Measurements from ENCODE around the gene NRL. TPM values are rescaled to one million over a fixed set of nuclear protein-coding genes. Genes with fewer than 3 reads are reported as not detected.
A peak's percentile ranks its signal among the peaks of the same experiment; 100 is the strongest.

Gene NRL
- total RNA-seq, 2 donors from 2014 or later: 2.9 to 4.8 TPM

DNA sequence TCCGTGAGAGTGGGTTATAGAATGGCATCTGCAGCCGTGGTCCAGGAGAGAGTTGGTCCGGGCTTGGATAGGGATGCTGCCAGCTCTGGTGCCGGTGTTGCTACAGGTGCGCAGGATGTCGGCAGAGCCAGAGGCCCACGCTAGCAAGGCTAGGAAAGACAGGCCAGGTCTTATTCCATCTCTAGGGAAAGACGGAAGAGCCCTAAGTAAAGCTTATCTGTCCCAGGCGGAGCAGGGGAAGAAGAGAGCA, 20.8 kb upstream of the NRL start:
- DNase-seq (ENCODE audit: low spot score in 2 of 2) (peak in 1 of 2 donors; percentile 21), ATAC-seq (peak; percentile 5 to 14)
- H3K9me3 Mint-ChIP-seq: no peaks in the 10 kb centered on the region
- peaks cover 31 to 32% of the 10 kb centered on the region in 2 donors for H3K36me3 Mint-ChIP-seq
- H3K27ac Mint-ChIP-seq: peak overlapping the region; percentile 76 to 92

GRCh38 chr14:24133735-24134134, 19.0 kb upstream of the NRL start:
- DNase-seq (ENCODE audit: low spot score in 2 of 2): no peak
- ATAC-seq: no peak
- H3K9me3 Mint-ChIP-seq: no peaks in the 10 kb centered on the region
- no peak overlapping the region for H3K27ac Mint-ChIP-seq
- peaks cover 19 to 20% of the 10 kb centered on the region in 2 donors for H3K36me3 Mint-ChIP-seq

DNA sequence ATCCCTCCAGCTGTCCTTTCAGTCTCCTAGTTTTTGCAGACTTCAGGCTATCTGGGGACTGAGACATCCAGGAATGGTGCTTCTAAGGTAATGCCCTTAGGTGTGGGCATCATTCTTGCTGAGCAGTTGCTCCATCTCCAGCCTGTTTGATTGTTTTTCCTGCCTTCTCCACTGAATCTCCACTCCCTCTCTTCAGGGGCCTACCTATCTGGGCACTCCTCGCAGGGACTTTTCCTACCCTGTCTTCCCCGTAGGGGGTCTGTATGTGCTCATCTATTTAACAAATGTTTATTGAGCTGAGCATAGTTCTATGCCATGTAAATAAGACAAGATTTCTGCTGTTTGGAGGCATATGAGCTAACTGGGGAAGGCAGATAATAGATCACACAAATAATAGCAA, 18.2 kb upstream of the NRL start:
- no peak for DNase-seq (ENCODE audit: low spot score in 2 of 2)
- Mint-ChIP-seq H3K27ac (peak overlapping the region; percentile 84 to 92), H3K9me3 (no peaks in the 10 kb centered on the region), H3K36me3 (peaks cover 12% of the 10 kb centered on the region in 2 donors)
- no peak for ATAC-seq

DNA sequence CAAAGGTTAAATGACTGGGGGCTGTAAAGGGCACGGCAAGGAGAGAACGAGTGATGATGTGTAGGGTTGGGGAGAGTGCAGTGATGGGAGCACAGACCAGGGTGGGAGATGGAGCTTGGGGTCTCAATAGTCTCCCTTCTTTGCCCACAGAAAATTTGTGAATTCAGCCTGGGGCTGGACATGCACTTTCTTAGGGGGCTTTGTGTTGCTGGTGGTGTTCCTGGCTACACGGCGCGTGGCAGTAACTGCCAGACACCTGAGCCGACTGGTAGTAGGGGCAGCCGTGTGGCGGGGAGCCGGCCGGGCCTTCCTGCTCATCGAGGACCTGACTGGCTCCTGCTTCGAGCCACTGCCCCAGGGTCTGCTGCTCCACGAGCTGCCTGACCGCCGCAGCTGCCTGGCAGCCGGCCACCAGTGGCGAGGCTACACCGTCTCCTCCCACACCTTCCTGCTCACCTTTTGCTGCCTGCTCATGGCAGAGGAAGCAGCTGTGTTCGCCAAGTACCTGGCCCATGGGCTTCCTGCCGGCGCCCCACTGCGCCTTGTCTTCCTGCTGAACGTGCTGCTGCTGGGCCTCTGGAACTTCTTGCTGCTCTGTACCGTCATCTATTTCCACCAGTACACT, 17.4 kb upstream of the NRL start:
- Mint-ChIP-seq H3K9me3 (no peaks in the 10 kb centered on the region), H3K36me3 (peaks cover 8% of the 10 kb centered on the region in 2 donors), H3K27ac (peak overlapping the region; percentile 84 to 92)
- DNase-seq (ENCODE audit: low spot score in 2 of 2): no peak
- ATAC-seq: no peak

DNA sequence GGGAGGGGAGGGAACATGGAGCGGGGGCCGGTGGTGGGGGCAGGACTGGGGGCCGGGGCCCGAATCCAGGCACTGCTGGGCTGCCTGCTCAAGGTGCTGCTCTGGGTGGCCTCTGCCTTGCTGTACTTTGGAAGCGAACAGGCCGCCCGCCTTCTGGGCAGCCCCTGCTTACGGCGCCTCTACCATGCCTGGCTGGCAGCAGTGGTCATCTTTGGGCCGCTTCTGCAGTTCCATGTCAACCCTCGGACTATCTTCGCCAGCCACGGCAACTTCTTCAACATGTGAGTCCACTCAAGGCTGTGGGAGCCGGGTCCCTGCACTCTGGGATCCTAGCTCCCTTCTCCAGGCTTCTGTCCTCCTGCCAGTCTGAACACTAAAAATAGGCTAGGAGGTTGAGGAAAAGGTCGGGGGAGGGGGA, 16.8 kb upstream of the NRL start:
- no peak for DNase-seq (ENCODE audit: low spot score in 2 of 2)
- no peaks in the 10 kb centered on the region for H3K9me3 Mint-ChIP-seq
- H3K36me3 Mint-ChIP-seq: peaks cover 2% of the 10 kb centered on the region in 2 donors
- no peak for ATAC-seq
- peak overlapping the region; percentile 33 to 84 for H3K27ac Mint-ChIP-seq

DNA sequence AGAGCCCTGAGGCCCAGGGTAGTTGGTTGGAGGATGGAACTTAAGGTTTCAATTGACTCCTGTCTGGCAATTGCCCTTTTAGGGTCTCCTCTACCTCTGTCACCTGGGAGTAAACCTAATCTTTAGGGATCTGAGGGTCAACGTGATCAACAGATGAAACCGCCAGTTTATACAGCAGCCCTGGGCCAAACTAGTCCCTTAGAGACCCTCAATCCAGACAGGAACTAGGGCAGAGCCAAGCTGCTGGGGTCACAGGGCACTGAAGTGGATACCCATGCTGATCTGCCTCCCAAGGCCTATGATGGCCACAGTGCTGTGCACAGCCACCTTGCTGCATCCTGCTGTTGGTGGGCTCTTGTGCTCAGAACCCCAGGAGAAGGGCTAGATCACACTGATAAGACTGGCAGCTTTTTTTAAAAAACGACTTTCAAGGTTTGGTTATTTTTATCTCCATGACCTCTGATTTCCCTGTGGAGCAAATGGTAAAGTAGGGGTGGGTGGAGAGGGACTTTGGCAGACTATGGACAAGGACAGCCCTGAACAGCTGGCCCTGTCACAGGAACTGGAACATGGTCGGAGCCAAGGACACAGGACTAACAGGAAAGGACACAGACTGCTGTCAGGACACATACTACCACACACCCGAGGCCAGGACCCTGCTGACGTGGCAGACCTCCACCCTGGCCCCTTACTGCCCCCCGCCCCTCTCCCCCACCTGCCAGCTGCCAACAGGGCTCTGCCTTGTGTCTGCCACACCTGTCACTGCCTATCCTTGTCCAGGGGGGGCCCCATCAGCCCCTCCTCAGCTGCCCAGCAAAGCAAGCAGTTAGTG, 16.2 kb upstream of the NRL start:
- H3K9me3 Mint-ChIP-seq: no peaks in the 10 kb centered on the region
- DNase-seq (ENCODE audit: low spot score in 2 of 2) (no peak), ATAC-seq (no peak)
- no peaks in the 10 kb centered on the region for H3K36me3 Mint-ChIP-seq
- H3K27ac Mint-ChIP-seq: peak overlapping the region in 1 of 2 donors; percentile 19

DNA sequence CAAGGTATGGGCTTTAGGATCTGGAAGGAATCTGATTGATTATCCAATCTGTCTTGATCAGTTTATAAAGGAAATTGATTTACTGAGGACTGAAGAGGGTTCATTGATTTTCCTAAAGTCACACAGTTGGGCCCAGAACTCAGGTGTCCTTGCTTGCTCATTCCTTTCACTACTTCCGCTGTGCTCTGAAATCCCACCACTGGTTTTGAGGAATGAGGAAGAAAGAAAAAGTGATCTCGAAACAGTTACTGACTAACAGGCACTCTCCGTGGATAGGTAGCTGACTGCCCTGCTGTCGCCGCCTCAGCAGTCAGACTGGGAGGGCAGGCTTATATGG, 15.6 kb upstream of the NRL start, which contains the start of gene FITM1:
Gene FITM1, plus strand, starts transcription at position 280 of the 337 bp plus-strand sequence. CDS start 905 bp downstream, outside the sequence.
- DNase-seq (ENCODE audit: low spot score in 2 of 2) (no peak), ATAC-seq (no peak)
- Mint-ChIP-seq H3K9me3 (no peaks in the 10 kb centered on the region), H3K27ac (peak within 1 kb of the TSS in 1 of 2 donors; percentile 19), H3K36me3 (no peaks in the 10 kb centered on the region)

- ATAC-seq (no peak), DNase-seq (ENCODE audit: low spot score in 2 of 2) (no peak)
- Mint-ChIP-seq H3K27ac (no peak overlapping the region), H3K36me3 (no peaks in the 10 kb centered on the region), H3K9me3 (no peaks in the 10 kb centered on the region)
Observed at GRCh38 chr14:24129410-24129998, 14.8 kb upstream of the NRL start.

- ATAC-seq (no peak), DNase-seq (ENCODE audit: low spot score in 2 of 2) (no peak)
- H3K36me3 Mint-ChIP-seq: no peaks in the 10 kb centered on the region
- no peaks in the 10 kb centered on the region for H3K9me3 Mint-ChIP-seq
- H3K27ac Mint-ChIP-seq: no peak overlapping the region
Observed at GRCh38 chr14:24127673-24128072, 12.9 kb upstream of the NRL start.

GRCh38 chr14:24126939-24127338, 12.2 kb upstream of the NRL start:
- no peaks in the 10 kb centered on the region for H3K36me3 Mint-ChIP-seq

GRCh38 chr14:24123424-24124417, 9.0 kb upstream of the NRL start:
- ATAC-seq (peak in 1 of 2 donors; percentile 36), DNase-seq (ENCODE audit: low spot score in 2 of 2) (no peak)
- peak overlapping the region in 1 of 2 donors; percentile 50 for H3K27ac Mint-ChIP-seq
- no peaks in the 10 kb centered on the region for H3K9me3 Mint-ChIP-seq
- H3K36me3 Mint-ChIP-seq: peaks cover 6 to 10% of the 10 kb centered on the region in 2 donors

More at GRCh38 chr14:24126939-24127338, 12.2 kb upstream of the NRL start:
- DNase-seq (ENCODE audit: low spot score in 2 of 2) (no peak), ATAC-seq (no peak)
- Mint-ChIP-seq H3K27ac (no peak overlapping the region), H3K9me3 (no peaks in the 10 kb centered on the region)

- H3K9me3 Mint-ChIP-seq: no peaks in the 10 kb centered on the region
- peak overlapping the region in 1 of 2 donors; percentile 73 for H3K27ac Mint-ChIP-seq
- DNase-seq (ENCODE audit: low spot score in 2 of 2) (no peak), ATAC-seq (peak in 1 of 2 donors; percentile 16)
- peaks cover 11 to 18% of the 10 kb centered on the region in 2 donors for H3K36me3 Mint-ChIP-seq
Observed at GRCh38 chr14:24122898-24123297, 8.1 kb upstream of the NRL start.

DNA sequence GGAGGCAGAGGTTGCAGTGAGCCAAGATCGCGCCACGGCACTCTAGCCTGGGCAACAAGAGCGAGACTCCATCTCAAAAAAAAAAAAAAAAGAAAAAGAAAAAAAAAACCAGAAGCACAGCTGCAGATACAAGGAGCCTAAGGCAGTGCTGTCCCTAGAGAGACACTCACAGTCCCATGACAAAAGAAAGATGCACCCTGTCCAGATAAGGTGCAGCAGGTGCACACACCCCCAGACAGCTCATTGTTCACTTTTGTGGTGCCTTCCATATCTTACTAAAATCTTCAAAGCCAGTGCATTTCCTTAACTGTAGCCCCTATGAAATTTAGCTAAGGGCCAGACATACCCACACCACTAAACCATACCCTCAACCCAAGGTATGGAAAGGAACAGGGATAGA, 7.7 kb upstream of the NRL start:
- no peak for DNase-seq (ENCODE audit: low spot score in 2 of 2)
- no peaks in the 10 kb centered on the region for H3K9me3 Mint-ChIP-seq
- ATAC-seq: no peak
- no peak overlapping the region for H3K27ac Mint-ChIP-seq
- H3K36me3 Mint-ChIP-seq: peaks cover 11 to 23% of the 10 kb centered on the region in 2 donors

- H3K9me3 Mint-ChIP-seq: no peaks in the 10 kb centered on the region
- H3K27ac Mint-ChIP-seq: no peak overlapping the region
- DNase-seq (ENCODE audit: low spot score in 2 of 2): no peak
- ATAC-seq: no peak
- H3K36me3 Mint-ChIP-seq: peaks cover 19 to 35% of the 10 kb centered on the region in 2 donors
Observed at GRCh38 chr14:24121210-24121609, 6.5 kb upstream of the NRL start.

GRCh38 chr14:24119691-24120090, 4.9 kb upstream of the NRL start:
- DNase-seq (ENCODE audit: low spot score in 2 of 2) (no peak), ATAC-seq (no peak)
- H3K36me3 Mint-ChIP-seq: peaks cover 27 to 48% of the 10 kb centered on the region in 2 donors
- H3K27ac Mint-ChIP-seq: peak overlapping the region in 1 of 2 donors; percentile 34
- H3K9me3 Mint-ChIP-seq: no peaks in the 10 kb centered on the region

GRCh38 chr14:24117179-24117578, 2.4 kb upstream of the NRL start:
- H3K9me3 Mint-ChIP-seq: no peaks in the 10 kb centered on the region
- H3K36me3 Mint-ChIP-seq: peaks cover 27 to 48% of the 10 kb centered on the region in 2 donors

More at GRCh38 chr14:24117179-24117578, 2.4 kb upstream of the NRL start:
- H3K27ac Mint-ChIP-seq: no peak overlapping the region
- no peak for ATAC-seq
- no peak for DNase-seq (ENCODE audit: low spot score in 2 of 2)

Measured in activated naive CD4-positive, alpha-beta T cell treated with anti-CD3 and anti-CD28 coated beads, Interleukin-2, amount 50 U/mL, for 72 hours (primary cell).